ENCODE measurements around the gene TTC17. TPM values are rescaled to one million over a fixed set of nuclear protein-coding genes. Genes with fewer than 3 reads are reported as not detected.

TTC17 gene
- total and polyA plus RNA-seq, 2 of the 4 experiments (the other 2 are of a cell fraction), result 56.3 to 61.3 TPM

- dilution Hi-C loops (cut with HindIII; ENCODE audit: low sequenced_read_pairs, unreplicated experiment), result no loop called here
These were observed 159.9 kb downstream of the TTC17 start for GRCh38 chr11:43518408-43519160.

More at GRCh38 chr11:43518408-43519160, 159.9 kb downstream of the TTC17 start:
- in situ Hi-C loops (cut with MboI; ENCODE audit: low sequenced_read_pairs) (no loop called here), intact Hi-C loops (cut with micrococcal nuclease) (no loop called here)
- no TSS peak for BruUV-seq (replicated peaks)
- no peaks in the 10 kb centered on the region for H3K9me3 ChIP-seq (ENCODE audit: control insufficient read depth, insufficient read depth, low read length)
- no peak overlapping the region for H3K14ac ChIP-seq (replicated peaks; ENCODE audit: low read depth, low read length)
- no peaks in the 10 kb centered on the region for H4K20me1 ChIP-seq (ENCODE audit: insufficient read depth, low read length)
- no CpG with 5 or more reads among the region's 9 CpGs for WGBS, 2 experiments (ENCODE audit: extremely low coverage in 2 of 2, insufficient read length in 1 of 2)
- H2AK5ac ChIP-seq (ENCODE audit: low read depth, low read length), result no peak overlapping the region
- H3K9ac ChIP-seq (ENCODE audit: low read depth, low read length), result no peak overlapping the region
- H4K5ac ChIP-seq (ENCODE audit: low read depth, low read length), result no peak overlapping the region
- no peak overlapping the region for H2AK9ac ChIP-seq (replicated peaks; ENCODE audit: low read depth, low read length, poor library complexity)
- no peak overlapping the region for H2BK20ac ChIP-seq (ENCODE audit: low read depth, low read length)
- no peaks in the 10 kb centered on the region for H3K4me1 ChIP-seq (ENCODE audit: control insufficient read depth, insufficient read depth, low read length)
- H3K36me3 ChIP-seq (ENCODE audit: control insufficient read depth, insufficient read depth, low read length), result no peaks in the 10 kb centered on the region
- no peak overlapping the region for H2BK120ac ChIP-seq (ENCODE audit: low read depth, low read length)
- ChIA-PET CTCF (no interaction called here), POLR2A (ENCODE audit: unreplicated experiment) (no interaction called here)
- no peaks in the 10 kb centered on the region for H3K79me1 ChIP-seq (ENCODE audit: low read depth in 1 of 2, low read length in 2 of 2)
- H3K18ac ChIP-seq (ENCODE audit: low read depth, low read length), result no peak overlapping the region
- no peak overlapping the region for H3K27ac ChIP-seq (ENCODE audit: insufficient read depth, low read length)
- no peak overlapping the region for H3K4me3 ChIP-seq (ENCODE audit: insufficient read depth, low read depth, low read length)
- H3K27me3 ChIP-seq (ENCODE audit: control insufficient read depth, insufficient read depth, low read length), result no peaks in the 10 kb centered on the region; the same call in 1 of the 2 replicates
- ATAC-seq (ENCODE audit: low read depth) (peak; percentile 27; the same call in 1 of the 2 replicates), DNase-seq (peak; percentile 34)
- no peaks in the 10 kb centered on the region for H3K9me1 ChIP-seq (ENCODE audit: insufficient read depth, low read length)
- no peak overlapping the region for H4K91ac ChIP-seq (ENCODE audit: insufficient read depth, low read depth, low read length)
- no peak overlapping the region for H3K56ac ChIP-seq (ENCODE audit: extremely low read depth, insufficient read depth, low read length)
- H2AFZ ChIP-seq (replicated peaks; ENCODE audit: low read length, poor library complexity), result no peak overlapping the region
- H3K4me2 ChIP-seq (ENCODE audit: low read depth, low read length), result no peak overlapping the region
- H2BK15ac ChIP-seq (ENCODE audit: low read depth, low read length), result no peak overlapping the region
- H3K4ac ChIP-seq (ENCODE audit: low read depth, low read length), result no peak overlapping the region
- H4K8ac ChIP-seq (ENCODE audit: low read depth in 2 of 2, low read length in 2 of 2), result no peak overlapping the region
- no peak overlapping the region for H2BK5ac ChIP-seq (ENCODE audit: low read depth, low read length, poor library complexity, severe bottlenecking)
- no peak overlapping the region for H3K23ac ChIP-seq (ENCODE audit: low read depth, low read length)
- TF ChIP-seq BHLHE40 (IDR thresholded peaks at IDR 0.05; ENCODE audit: low read depth, low read length) (no peak), MAFK (IDR thresholded peaks at IDR 0.05; ENCODE audit: low read depth, low read length) (peak; percentile 8; the same call in 1 of the 2 replicates)
